ENCODE data around the gene CALN1.
"Not testable (repeated sequence)": the region's sequence is repeated elsewhere in the genome, so short reads cannot be mapped to it uniquely, and the experiment has no call there.

Gene CALN1

DNA sequence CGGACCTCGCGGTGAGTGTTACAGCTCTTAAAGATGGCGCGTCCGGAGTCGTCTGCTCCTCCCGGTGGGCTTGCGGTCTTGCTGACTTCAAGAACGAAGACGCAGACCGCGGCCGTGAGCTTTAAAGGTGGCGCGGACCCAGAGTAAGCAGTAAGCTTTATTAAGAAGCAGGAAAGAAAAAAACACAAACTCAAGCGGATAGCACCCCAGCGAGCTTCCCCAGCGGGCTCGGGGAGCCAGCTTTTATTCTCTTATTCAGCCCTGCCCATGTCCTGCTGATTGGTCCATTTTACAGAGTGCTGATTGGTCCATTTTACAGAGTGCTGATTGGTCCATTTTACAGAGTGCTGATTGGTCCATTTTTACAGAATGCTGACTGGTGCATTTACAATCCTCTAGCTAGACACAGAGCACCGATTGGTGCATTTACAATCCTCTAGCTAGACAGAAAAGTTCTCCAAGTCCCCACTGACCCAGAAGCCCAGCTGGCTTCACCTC, at the start of gene CALN1:
CALN1 (minus strand) TSS at position 218 of the 498 bp plus-strand sequence.
- DNase-seq (ENCODE audit: low spot score): not testable (repeated sequence)

DNA sequence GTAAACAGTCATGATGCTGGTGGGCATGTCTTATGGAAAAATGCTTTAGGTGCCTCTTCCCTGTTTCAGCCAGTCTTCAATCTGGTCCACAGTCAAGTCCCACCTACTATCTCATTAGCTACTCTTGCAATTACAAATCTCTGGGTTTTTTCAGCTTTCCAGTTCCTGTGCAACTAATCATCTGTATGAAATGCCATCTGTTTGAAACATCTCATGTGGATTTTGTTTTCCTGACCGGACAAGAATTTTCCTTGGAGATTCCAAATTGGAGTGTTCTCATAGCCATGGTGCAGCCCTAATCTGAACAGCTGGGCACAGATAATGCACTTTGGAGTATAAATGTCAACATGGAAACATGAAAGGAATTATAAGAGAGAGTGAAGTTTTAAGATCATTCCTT, 41.3 kb upstream of the CALN1 start:
- DNase-seq (ENCODE audit: low spot score): no peak

- no peak for DNase-seq (ENCODE audit: low spot score)
Observed at GRCh38 chr7:72447465-72448204, 35.5 kb upstream of the CALN1 start.

DNA sequence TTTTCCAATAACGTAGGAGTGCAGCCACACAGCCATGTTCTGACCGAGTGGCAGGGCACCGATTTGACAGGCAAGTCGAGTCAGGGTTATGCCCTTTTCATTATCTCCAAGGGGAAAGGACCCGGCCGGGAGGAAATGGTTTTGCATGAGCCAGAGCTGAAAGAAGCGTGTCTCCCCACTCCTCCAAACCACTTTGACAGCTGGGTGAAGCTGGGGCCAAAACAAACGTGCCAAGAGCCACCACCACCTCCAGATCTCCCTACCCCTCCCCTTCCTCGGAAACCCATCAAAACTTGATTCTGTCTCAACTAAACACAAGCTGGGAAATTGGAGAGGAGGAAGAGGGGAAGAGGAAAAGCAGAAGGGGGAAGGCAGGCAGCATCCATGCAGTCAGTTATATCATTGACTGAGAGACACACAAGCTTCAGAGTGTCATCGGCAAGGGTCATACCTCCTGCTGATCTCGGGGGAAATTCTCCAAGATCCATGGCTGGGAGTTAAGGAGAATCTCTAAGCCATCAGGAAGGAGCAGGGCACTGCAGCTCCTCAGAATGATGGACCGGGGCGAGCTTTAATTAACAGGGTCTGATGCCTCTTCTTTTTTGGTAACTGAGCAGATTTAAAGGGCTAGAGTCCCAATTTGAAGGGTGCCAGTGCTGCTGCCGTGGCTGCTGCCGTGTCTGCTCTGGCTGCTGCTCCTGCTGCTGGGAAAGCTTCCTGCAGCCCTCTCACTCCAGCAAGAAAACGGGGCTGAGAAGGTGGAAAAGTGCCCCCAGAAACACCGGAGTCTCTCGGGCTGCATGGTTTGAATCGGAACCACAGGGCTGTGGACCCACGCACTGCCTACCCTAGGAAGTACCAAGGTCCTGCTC, 34.7 kb upstream of the CALN1 start:
- DNase-seq (ENCODE audit: low spot score): no peak

DNA sequence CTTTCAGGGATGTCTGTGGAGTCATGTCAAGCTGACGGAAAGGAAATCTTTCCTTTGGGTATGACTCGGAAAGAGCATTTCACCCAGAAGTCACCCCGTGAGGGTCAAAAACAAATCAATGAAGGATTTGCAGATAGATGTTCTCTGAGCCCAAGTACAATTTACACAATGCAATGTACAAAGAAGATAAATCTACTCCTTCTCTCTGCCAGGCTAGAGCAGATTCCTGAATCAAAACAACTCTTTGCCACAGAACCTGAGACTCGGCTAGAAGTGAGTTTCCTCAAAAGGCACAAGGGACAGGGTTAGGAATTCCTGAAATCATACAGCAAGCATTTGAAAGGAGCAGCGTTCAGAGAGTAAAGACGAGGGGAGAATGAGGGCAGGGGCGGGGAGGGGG, 34.0 kb upstream of the CALN1 start:
- DNase-seq (ENCODE audit: low spot score): no peak

DNA sequence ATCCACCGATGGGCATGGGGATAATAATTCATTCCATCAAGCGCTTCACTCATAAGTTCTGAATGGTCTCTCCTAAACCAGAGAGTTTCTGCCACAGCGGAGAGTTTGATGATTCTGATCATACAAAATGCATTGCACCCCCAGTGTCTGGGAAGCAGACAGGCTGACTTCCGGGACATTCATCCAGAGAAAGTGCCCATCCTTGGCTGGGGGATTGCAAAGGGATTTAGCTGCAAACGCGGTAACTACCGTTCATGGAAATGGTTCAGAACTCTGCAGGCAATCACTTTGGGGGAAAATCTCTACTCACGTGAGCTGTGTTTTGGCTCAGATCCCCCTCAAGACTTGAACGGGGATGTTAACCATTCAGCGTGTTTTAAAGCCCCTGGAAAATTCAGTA, 33.4 kb upstream of the CALN1 start:
- DNase-seq (ENCODE audit: low spot score): no peak

DNA sequence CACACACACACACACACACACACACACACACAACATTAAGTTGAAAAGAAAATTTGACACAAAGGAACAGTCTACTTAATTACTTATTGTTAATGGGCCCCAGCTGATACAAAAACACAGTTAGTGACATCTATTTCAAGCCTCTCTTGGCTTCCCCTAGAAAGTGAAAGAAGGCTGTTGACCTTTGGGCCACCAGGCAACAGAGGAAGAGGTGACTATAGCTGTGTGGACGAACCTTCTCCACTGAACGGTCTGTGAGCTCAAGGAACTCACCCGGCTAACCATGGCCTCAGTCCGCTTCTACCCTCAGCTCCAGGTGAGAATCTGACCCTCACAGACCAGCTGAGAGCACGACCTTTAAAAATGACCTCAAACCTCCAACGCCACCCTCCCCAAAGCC, 32.9 kb upstream of the CALN1 start:
- DNase-seq (ENCODE audit: low spot score): no peak

- DNase-seq (ENCODE audit: low spot score): no peak
Observed at GRCh38 chr7:72444026-72444776, 32.1 kb upstream of the CALN1 start.

GRCh38 chr7:72441791-72442190, 29.7 kb upstream of the CALN1 start:
- DNase-seq (ENCODE audit: low spot score): no peak

DNA sequence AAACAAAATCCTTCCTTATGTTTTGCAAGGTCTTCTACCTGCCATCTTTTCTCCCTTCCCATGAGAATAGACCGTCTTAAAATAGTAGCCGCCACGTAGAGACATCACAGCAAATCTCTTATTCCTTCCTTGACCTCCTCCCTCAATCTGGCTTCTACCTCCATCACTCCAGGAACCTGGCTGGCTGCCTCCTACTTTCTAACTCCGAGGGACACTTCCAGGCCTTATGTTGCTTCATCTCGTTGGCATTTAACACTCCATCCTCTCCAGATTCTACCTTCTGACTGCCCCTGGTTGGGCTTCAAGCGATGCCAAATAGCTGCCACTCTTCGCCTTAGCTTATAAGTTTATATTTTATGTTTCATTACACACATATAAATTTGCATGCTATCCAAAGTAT, 26.4 kb upstream of the CALN1 start:
- no peak for DNase-seq (ENCODE audit: low spot score)

- no peak for DNase-seq (ENCODE audit: low spot score)
Observed at GRCh38 chr7:72437610-72438009, 25.5 kb upstream of the CALN1 start.

GRCh38 chr7:72437061-72437585, 25.0 kb upstream of the CALN1 start:
- DNase-seq (ENCODE audit: low spot score): no peak

- DNase-seq (ENCODE audit: low spot score): no peak
Observed at GRCh38 chr7:72435925-72436480, 23.9 kb upstream of the CALN1 start.

- DNase-seq (ENCODE audit: low spot score): no peak
Observed at GRCh38 chr7:72435366-72435765, 23.2 kb upstream of the CALN1 start.

DNA sequence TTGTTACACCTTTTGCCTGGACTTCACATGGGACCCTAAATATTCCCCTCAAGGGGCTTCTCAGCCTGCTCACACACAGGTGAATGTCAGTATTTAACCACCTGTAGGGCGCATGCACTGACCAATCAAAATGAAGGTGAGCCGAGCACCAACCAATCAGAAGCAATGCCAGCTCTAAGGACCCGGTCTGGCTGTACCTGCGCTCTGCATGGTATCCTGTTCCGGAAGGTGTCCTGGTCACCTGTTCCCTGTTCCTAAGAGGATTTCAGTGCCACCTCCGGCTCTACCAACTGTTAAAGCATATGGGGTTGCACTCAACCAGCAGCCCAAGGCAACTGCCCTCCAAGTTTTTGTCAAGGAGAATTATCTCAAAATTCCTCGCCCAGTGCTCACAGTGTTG, 18.4 kb upstream of the CALN1 start:
- DNase-seq (ENCODE audit: low spot score): no peak

- no peak for DNase-seq (ENCODE audit: low spot score)
Observed at GRCh38 chr7:72429316-72429715, 17.2 kb upstream of the CALN1 start.

DNA sequence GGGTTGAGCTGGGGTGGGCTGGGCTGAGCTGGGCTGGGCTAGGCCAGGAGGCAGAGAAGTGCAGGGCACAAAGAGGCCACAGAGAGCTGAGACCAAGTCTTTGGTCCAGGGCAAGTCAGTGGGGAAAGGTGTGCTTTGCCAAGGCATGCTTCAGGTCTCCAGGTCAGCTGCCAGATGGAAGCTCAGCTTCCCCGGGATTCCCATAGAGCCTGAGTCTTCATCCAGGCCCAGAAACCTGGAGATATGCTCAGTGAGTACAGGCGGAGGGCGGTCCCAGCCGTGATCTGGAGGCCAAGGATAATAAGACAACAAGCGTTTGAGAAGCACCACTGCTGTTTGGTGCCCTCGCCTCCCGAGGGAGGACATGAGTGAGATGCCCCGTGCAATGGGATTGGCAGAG, 4.7 kb upstream of the CALN1 start:
- no peak for DNase-seq (ENCODE audit: low spot score)

DNA sequence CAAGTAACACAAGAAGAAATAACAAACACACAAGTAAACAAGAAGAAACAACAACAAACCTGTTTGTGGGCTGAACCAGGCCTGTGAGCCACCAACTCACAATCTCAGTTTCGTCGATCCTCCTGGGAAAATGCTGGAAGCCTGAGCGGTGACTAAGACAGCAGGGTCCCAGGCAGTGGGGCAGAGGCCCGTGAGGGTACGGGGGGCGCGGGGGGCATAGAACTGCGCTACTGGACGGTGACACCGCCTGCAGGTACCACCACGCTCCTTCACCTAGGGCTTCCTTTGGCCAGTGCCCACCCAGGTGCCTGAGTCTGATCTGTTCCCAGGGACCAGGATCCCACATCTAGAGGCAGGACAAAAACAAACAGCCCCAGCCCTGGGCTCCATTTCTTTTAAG, 3.4 kb upstream of the CALN1 start:
- DNase-seq (ENCODE audit: low spot score): no peak

DNA sequence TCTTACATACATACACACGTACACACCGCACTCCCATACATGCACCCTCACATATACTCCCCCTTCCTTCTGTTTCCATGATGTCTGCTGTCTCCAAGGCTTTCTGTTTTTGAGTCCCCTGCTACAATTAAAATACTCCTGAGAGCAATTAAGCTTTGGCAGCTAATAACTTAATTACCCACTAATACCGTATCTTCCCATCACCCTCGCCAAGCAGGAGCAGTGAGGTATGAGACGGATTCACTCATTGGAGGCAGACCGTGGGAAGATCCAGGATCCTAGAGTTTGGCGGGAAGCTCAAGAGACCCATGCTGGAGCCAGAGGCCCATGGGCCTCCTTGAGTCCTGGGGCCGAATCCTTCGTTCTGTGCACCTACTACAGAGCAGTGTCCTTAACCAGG, 1.7 kb upstream of the CALN1 start:
- DNase-seq (ENCODE audit: low spot score): no peak

DNA sequence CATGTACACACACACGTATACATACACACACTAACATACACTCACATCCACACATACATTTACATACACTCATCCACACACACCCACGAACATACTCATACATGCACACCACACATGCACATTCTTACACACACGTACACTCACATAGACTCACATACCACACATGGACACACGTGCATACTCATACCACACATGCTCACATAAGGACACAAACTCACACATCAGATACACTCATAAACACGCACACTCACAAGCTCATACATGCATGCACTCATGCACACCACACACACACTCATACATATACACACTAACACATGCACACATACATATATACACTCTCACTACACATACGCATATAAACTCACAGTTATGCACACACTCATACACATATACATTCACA, 1.2 kb upstream of the CALN1 start:
- DNase-seq (ENCODE audit: low spot score): no peak

- DNase-seq (ENCODE audit: low spot score): no peak
Observed at GRCh38 chr7:72411419-72411818, 719 bp downstream of the CALN1 start.

GRCh38 chr7:72409638-72410015, 2.5 kb downstream of the CALN1 start:
- no peak for DNase-seq (ENCODE audit: low spot score)

All from AG08396 (cell line).